Measurements from ENCODE around the gene ALDH7A1.

The ALDH7A1 gene

DNA sequence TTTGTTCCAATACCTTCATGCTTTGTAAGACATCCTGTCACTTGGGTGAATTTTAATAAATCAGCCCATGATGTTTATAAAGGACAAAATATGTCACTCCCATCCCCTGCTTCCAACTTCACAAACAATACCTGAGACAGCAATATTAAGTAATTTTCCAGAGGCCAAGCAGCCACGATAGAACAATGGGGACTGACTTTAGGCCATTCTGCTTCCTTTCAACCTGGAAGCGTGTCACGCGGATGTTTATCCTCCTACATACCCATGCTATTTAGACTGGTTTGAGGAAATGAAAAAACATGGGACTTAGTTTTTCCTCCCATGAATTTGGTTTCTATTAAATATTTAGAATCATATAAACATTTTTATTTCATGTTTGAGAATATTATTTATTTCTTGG lies 88.9 kb downstream of the ALDH7A1 start:
- DNase-seq, result no peak

DNA sequence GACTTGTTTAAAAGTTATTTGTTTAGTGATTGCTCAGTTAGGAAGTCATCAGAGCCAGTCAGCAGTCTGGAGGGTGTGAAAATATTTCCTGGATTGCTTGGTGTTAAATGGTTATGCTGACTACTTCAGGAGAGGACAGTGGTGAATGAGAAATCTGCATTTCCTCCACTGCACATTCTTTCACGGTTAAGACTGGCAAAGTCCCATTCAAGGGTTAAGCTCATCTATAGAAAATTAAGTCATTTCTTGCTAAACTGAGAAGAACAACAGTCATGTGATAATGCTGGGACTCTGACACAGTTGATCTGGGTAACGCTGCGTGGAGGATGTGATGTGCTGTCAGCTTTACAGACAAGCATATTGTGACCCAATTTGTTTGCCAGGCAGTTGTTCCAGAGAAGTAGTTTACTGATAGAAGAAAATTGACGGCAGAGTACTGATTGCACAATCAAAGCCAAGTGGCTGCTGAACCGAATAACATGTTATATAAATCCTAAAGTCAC lies 91.4 kb downstream of the ALDH7A1 start:
- peak; percentile 43 for DNase-seq

DNA sequence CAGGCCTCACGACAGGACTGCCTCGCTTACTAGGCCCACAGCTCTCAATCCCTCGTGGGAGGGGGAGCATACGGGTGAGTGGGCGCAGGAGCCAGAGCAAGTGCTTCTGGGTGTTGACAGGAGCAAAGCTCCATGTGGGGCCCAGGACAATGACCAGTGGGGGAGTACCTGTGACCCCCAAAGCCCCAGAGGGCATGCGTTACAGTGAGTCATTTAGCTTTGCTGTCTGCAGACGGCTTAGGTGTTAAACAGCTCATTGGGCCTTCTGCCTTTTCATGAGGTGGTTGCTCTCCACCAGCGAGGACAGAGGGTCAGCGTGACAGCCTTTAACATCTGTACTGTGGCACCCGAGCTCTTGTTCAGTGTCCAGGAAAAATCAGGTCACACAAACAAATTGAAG lies 93.6 kb downstream of the ALDH7A1 start:
- DNase-seq, result no peak

DNA sequence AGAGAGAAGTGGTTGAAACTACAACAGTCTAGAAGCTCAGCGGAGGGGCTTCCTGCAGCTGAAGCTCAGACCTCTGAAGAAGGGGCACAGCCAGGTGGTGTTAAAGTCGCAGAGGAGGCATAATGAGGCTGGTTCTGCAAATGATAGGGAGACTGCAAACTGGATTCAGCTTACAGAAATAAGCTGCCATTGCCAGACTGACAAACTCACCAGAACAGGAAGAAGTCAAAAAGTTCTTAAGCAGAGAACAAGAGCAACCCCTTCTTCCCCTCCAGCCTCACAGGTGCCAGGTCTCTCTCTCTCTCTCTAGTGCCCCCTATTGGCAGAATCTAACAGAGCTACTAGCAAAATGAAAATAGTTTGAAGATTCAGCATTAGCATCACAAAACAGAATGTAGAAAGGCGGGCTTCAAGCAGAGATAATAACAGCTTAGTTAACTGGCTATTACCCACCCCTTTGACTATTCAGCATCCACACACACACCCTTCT lies 95.1 kb downstream of the ALDH7A1 start:
- DNase-seq, result no peak

DNA sequence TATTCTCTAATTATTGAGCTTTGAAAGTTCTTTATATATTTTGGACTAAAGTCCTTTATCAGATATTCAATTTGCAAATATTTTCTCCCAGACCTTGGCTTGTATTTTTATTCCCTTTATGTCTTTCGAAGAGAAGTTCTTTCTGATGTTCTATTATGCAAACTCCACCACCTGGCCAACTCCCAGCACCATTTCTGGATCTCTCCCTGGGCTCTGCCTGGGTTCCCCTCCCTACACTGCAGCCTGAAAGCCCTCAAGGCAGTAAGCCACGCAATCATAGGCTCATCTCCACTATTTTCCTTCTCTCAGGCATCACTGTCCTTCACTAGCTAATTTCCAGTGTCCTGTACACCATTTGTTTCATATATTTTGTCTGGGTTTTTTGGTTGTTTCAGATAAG lies 95.7 kb downstream of the ALDH7A1 start:
- DNase-seq, result no peak

DNA sequence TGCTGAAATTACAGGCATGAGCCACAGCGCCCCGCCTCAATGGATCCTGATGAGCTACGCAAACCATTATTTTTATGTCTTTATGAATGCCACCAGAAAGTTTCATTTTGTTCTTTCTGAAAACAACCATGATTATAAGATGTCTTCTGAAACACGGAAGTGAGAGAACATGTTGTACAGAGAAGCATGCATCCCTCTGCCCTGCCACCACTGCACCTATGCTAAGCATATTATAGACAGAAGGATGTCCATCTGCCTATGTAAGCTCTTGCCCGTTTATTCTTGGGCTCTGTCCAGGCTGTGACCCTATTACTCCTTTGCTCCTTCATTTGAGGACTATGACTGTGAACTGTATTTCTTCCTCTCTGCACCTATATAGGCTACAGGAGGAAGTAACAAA lies 97.5 kb downstream of the ALDH7A1 start:
- no peak for DNase-seq

DNA sequence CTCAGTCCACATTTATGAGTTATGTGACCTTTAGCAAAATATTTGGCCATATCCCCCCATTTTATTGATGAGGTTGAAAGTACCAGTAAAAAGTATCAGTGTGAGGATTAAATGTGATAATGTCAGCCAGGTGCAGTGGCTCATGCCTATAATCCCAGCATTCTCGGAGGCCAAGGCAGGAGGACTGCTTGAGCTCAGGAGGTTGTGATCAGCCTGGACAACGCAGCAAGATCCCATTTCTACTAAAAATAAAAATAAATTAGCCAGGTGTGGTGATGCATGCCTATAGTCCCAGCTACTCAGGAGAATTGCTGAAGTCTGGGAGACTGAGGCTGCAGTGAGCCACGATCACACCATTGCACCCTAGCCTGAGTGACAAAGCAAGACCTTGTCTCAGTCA lies 100.6 kb downstream of the ALDH7A1 start:
- DNase-seq, result no peak

DNA sequence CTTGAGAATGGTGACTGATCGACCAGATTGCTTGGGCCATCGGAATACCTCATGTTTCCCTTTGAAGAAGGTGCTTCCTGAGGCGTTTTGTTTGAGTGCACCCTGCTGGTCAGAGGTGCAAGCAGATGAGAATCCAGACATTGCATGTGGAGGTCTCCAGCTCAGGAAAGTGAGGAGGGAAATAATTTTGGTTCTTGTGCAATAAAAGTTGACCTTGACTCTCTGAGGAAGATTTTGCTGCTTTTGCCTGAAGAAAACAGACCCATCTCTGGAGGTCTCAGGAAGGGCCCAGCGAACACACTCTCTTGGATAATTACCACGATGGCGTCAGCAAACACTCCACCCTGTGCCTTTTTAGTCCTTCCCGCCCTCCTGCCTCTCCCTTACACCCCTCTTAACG lies 102.1 kb downstream of the ALDH7A1 start:
- no peak for DNase-seq

DNA sequence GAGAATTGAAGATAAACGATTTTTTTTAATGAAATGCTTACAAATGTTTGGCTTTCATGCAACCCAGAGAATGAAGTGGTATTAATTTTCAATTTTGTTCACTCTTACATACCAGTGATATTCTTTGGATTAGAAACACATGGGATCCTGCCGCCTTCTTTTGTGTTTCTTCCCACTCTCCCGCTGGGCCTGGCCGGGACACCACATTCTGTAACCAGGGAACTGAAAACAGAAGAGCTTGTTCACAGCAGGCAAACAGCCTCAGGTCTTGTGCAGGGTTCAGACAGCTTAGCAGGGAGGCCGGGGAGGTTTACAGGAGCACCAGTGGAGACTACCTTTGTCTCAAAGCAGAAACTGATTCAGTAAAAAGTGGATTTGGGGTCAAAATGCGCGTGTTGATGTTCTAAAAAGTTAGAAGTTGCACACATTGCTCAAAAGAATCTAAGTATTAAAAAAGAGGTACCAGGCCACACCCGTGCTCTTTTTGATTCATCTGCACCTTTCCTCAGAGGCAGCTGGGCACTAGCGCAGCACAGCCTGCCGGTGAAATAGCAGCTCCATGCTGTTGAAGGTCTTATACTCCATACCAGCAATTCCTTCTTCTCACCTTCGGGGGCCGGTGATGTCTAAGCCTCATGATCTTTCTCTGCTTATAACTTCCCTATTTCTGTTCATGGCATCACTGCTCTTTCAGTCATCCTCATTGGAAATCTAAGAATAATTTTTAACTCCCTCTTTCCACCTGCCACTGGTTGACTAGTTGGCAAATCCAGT lies 104.7 kb downstream of the ALDH7A1 start:
- DNase-seq, result peak; percentile 79

DNA sequence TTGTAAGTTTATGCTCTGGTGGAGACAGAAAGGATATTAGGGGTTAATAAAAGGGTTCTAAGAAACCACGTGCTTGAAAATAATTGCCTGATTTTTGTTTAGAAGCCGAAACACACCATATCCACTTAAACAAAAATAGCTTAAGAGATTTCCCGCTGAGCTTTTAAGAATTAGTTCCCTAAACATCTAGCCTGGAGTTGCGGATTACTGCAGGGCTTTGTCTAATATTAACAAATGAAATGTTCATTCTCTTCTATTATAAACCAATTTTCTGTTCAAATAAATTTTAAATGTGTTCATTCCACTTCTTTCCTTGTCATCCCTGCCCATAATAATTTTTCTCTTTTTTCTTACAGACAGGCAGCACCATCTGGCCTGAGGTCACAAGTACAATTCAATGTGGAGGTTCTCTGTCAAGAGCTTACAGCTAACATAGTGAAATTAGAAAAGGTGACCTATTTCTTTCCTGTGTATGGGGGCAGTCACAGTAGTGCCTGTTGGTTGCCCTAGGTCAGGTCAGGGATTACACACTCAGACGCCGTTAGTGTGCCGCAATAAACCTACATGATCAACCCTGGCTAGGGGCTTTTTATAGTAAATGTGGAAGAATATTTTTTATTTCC lies 106.5 kb downstream of the ALDH7A1 start:
- peak; percentile 73 for DNase-seq

DNA sequence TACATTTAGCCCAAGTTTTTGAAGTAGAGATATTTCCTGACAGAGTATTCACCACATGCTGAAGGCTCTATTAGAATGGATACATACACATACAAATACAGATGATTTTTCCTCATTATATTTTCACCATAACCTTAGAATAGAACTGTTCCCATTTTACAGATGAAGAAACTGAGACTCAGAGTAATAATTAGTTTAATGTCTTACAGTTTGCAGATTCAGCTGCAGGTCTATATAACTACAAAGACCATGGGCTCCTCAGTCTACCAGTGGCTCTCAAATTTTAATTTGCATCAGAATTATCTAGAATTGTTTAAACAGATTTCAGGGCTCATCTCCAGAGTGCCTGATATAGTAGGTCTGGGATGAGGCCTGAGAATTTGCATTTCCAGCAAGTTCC lies 107.4 kb downstream of the ALDH7A1 start:
- no peak for DNase-seq

DNA sequence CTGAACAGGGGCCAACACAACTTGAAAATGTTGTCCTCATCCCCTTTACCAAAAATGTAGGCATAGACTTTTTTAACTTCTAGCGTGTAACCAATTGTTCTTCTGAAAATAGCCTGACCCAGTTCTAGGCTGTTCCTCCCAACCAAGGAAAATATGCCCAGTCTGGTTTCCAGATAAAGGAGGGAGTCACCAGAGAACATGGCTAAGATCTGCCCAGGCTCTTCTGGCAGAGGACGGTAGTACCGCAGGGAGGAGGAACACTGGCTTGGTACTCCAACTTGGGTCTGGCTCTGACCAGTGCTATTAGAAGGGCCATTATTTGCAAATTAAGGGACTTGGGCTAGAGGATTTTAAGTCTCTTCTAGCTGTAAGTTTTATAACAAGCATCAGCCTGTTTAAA lies 108.7 kb downstream of the ALDH7A1 start:
- no peak for DNase-seq

DNA sequence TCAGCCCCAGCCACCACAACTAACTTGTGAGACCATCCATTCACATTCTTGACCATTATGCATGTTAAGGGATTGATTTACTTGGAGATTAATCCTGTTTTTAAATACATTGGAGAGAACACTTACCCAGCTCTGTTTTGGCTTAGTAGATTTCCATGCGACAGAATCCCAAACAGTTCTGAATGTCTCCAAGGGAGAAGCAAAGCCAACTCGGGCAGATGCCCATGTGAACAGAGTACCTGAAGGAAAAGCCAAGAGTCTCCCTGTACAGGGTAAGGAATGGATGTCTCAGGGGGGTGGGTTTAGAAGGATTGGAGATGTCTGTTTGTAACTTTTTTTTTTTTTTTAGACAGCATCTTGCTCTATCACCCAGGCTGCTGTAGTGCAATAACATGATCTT lies 110.8 kb downstream of the ALDH7A1 start:
- DNase-seq, result no peak

DNA sequence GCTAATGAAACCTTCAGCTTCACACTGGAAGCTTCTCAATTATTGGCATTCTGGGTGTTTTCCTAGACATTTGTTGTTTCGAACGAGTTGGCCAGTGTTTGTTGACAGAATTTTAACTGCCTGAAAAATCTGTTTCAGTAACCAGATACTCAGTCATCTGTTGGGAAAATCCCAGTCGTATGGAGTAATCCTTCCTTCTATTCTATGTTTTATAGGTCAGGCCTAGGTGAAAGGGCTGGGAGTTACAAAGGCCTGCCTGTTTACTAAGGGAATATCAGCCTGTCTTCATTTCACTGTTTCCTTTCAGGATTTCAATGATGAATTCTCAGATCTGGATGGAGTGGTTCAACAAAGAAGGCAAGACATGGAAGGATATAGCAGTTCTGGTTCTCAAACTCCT lies 111.9 kb downstream of the ALDH7A1 start:
- no peak for DNase-seq

DNA sequence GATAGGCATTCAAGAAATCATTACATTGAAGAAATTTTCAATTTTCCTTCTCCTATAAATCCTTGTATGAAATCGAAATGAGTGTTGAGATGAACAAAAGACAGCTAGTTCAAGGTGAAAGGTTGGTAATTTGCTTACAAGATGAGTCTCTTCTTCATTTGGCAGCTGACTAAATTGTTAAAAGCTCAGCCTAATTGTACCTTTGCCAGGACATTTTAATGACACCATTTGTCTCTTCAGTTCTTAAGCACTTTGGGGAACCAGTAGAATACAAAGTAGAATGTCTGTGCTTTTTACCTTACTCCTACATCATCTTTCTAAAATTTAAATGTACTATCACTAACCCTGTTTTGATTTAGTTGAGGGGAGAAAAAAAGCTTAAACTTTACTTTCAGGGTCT lies 112.4 kb downstream of the ALDH7A1 start:
- no peak for DNase-seq

DNA sequence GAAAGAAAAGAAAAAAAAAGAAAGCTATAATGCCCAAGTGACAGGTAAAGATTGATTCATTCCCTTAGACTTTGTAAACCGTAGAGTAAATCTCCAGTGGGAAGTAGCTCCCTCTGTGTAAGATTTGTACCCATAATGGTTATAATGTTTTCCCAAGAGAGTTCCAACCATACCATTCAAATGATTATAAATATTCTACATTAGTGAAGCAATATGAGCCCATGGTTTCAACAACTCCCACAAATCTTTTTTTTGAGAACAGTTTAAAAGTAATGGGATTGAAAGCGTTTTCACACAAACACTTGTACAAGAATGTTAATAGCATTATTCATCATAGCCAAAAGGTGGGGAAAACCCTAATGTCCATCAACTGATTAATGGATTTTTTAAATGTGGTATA lies 113.8 kb downstream of the ALDH7A1 start:
- DNase-seq, result no peak
